ENCODE data around the gene CHCHD2. TPM values are rescaled to one million over a fixed set of nuclear protein-coding genes. Genes with fewer than 3 reads are reported as not detected.
"Not testable (repeated sequence)": the region's sequence is repeated elsewhere in the genome, so short reads cannot be mapped to it uniquely, and the experiment has no call there.

CHCHD2 gene
- polyA plus RNA-seq, 1 donor, result 342 TPM

- no CpG with 5 or more reads among the region's 3 CpGs for WGBS (ENCODE audit: insufficient coverage, low lambda C conversion rate)
- Histone ChIP-seq H3K9me3 (ENCODE audit: control insufficient read depth, low read depth, low read length) (no peaks in the 10 kb centered on the region), H3K4me3 (ENCODE audit: low read length) (no peak overlapping the region), H3K4me1 (ENCODE audit: control insufficient read depth, insufficient read depth, low read length) (no peaks in the 10 kb centered on the region), H3K27me3 (ENCODE audit: control insufficient read depth, insufficient read depth, low read length) (no peaks in the 10 kb centered on the region), H3K27ac (ENCODE audit: low read length) (no peak overlapping the region), H3K36me3 (ENCODE audit: control insufficient read depth, insufficient read depth, low read length) (peaks cover 11% of the 10 kb centered on the region)
- DNase-seq, result no peak
These were observed 14.7 kb downstream of the CHCHD2 start for GRCh38 chr7:56091591-56091990.

- no peak for DNase-seq
- no CpG with 5 or more reads among the region's 16 CpGs for WGBS (ENCODE audit: insufficient coverage, low lambda C conversion rate)
- Histone ChIP-seq H3K9me3 (ENCODE audit: control insufficient read depth, low read depth, low read length) (no peaks in the 10 kb centered on the region), H3K4me3 (ENCODE audit: low read length) (no peak overlapping the region), H3K27me3 (ENCODE audit: control insufficient read depth, insufficient read depth, low read length) (no peaks in the 10 kb centered on the region), H3K27ac (ENCODE audit: low read length) (no peak overlapping the region), H3K4me1 (ENCODE audit: control insufficient read depth, insufficient read depth, low read length) (no peaks in the 10 kb centered on the region), H3K36me3 (ENCODE audit: control insufficient read depth, insufficient read depth, low read length) (peaks cover 21% of the 10 kb centered on the region)
These were observed 18.8 kb downstream of the CHCHD2 start for GRCh38 chr7:56087445-56087844.

- no peaks in the 10 kb centered on the region for H3K9me3 ChIP-seq (ENCODE audit: control insufficient read depth, low read depth, low read length)
- H3K27ac ChIP-seq (ENCODE audit: low read length), result no peak overlapping the region
- peaks cover 23% of the 10 kb centered on the region for H3K36me3 ChIP-seq (ENCODE audit: control insufficient read depth, insufficient read depth, low read length)
- H3K4me1 ChIP-seq (ENCODE audit: control insufficient read depth, insufficient read depth, low read length), result no peaks in the 10 kb centered on the region
- no peak for DNase-seq
- no CpG with 5 or more reads among the region's 7 CpGs for WGBS (ENCODE audit: insufficient coverage, low lambda C conversion rate)
- H3K4me3 ChIP-seq (ENCODE audit: low read length), result no peak overlapping the region
- H3K27me3 ChIP-seq (ENCODE audit: control insufficient read depth, insufficient read depth, low read length), result no peaks in the 10 kb centered on the region
These were observed 19.5 kb downstream of the CHCHD2 start for GRCh38 chr7:56086761-56087160.

- no CpG with 5 or more reads among the region's 13 CpGs for WGBS (ENCODE audit: insufficient coverage, low lambda C conversion rate)
- H3K9me3 ChIP-seq (ENCODE audit: control insufficient read depth, low read depth, low read length), result no peaks in the 10 kb centered on the region
- no peaks in the 10 kb centered on the region for H3K4me1 ChIP-seq (ENCODE audit: control insufficient read depth, insufficient read depth, low read length)
- no peak for DNase-seq
- no peaks in the 10 kb centered on the region for H3K27me3 ChIP-seq (ENCODE audit: control insufficient read depth, insufficient read depth, low read length)
- H3K36me3 ChIP-seq (ENCODE audit: control insufficient read depth, insufficient read depth, low read length), result peaks cover 45% of the 10 kb centered on the region
- H3K27ac ChIP-seq (ENCODE audit: low read length), result no peak overlapping the region
- no peak overlapping the region for H3K4me3 ChIP-seq (ENCODE audit: low read length)
These were observed 23.0 kb downstream of the CHCHD2 start for GRCh38 chr7:56083150-56083785.

- Histone ChIP-seq H3K4me3 (ENCODE audit: low read length) (no peak overlapping the region), H3K4me1 (ENCODE audit: control insufficient read depth, insufficient read depth, low read length) (no peaks in the 10 kb centered on the region), H3K9me3 (ENCODE audit: control insufficient read depth, low read depth, low read length) (no peaks in the 10 kb centered on the region), H3K27me3 (ENCODE audit: control insufficient read depth, insufficient read depth, low read length) (no peaks in the 10 kb centered on the region), H3K36me3 (ENCODE audit: control insufficient read depth, insufficient read depth, low read length) (peaks cover 49% of the 10 kb centered on the region), H3K27ac (ENCODE audit: low read length) (no peak overlapping the region)
- DNase-seq, result no peak
- no CpG with 5 or more reads among the region's 29 CpGs for WGBS (ENCODE audit: insufficient coverage, low lambda C conversion rate)
These were observed 24.5 kb downstream of the CHCHD2 start for GRCh38 chr7:56081626-56082340.

- not testable (repeated sequence) for H3K9me3 ChIP-seq (ENCODE audit: control insufficient read depth, low read depth, low read length); H3K27me3 ChIP-seq (ENCODE audit: control insufficient read depth, insufficient read depth, low read length); DNase-seq; H3K4me1 ChIP-seq (ENCODE audit: control insufficient read depth, insufficient read depth, low read length); H3K27ac ChIP-seq (ENCODE audit: low read length); H3K4me3 ChIP-seq (ENCODE audit: low read length)
- H3K36me3 ChIP-seq (ENCODE audit: control insufficient read depth, insufficient read depth, low read length), result peaks cover 52% of the 10 kb centered on the region
- no CpG with 5 or more reads among the region's 28 CpGs for WGBS (ENCODE audit: insufficient coverage, low lambda C conversion rate)
These were observed 25.4 kb downstream of the CHCHD2 start for GRCh38 chr7:56080726-56081435.

GRCh38 chr7:56079450-56080185 lies 26.7 kb downstream of the CHCHD2 start:
- peaks cover 49% of the 10 kb centered on the region for H3K36me3 ChIP-seq (ENCODE audit: control insufficient read depth, insufficient read depth, low read length)
- peak in 1 of 2 donors; percentile 25 for DNase-seq

GRCh38 chr7:56078196-56078595 lies 28.1 kb downstream of the CHCHD2 start:
- Histone ChIP-seq H3K9me3 (ENCODE audit: control insufficient read depth, low read depth, low read length) (no peaks in the 10 kb centered on the region), H3K27ac (ENCODE audit: low read length) (no peak overlapping the region), H3K36me3 (ENCODE audit: control insufficient read depth, insufficient read depth, low read length) (peaks cover 43% of the 10 kb centered on the region), H3K4me3 (ENCODE audit: low read length) (no peak overlapping the region), H3K4me1 (ENCODE audit: control insufficient read depth, insufficient read depth, low read length) (peaks cover 3% of the 10 kb centered on the region), H3K27me3 (ENCODE audit: control insufficient read depth, insufficient read depth, low read length) (no peaks in the 10 kb centered on the region)
- WGBS (ENCODE audit: insufficient coverage, low lambda C conversion rate), result no CpG with 5 or more reads among the region's 16 CpGs
- no peak for DNase-seq

More at GRCh38 chr7:56079450-56080185, 26.7 kb downstream of the CHCHD2 start:
- no peaks in the 10 kb centered on the region for H3K27me3 ChIP-seq (ENCODE audit: control insufficient read depth, insufficient read depth, low read length)
- no peak overlapping the region for H3K27ac ChIP-seq (ENCODE audit: low read length)
- H3K4me1 ChIP-seq (ENCODE audit: control insufficient read depth, insufficient read depth, low read length), result no peaks in the 10 kb centered on the region
- WGBS (ENCODE audit: insufficient coverage, low lambda C conversion rate), result no CpG with 5 or more reads among the region's 12 CpGs
- no peaks in the 10 kb centered on the region for H3K9me3 ChIP-seq (ENCODE audit: control insufficient read depth, low read depth, low read length)
- H3K4me3 ChIP-seq (ENCODE audit: low read length), result no peak overlapping the region

GRCh38 chr7:56077681-56078080 lies 28.6 kb downstream of the CHCHD2 start:
- Histone ChIP-seq H3K27ac (ENCODE audit: low read length) (no peak overlapping the region), H3K4me3 (ENCODE audit: low read length) (no peak overlapping the region), H3K27me3 (ENCODE audit: control insufficient read depth, insufficient read depth, low read length) (no peaks in the 10 kb centered on the region), H3K4me1 (ENCODE audit: control insufficient read depth, insufficient read depth, low read length) (peaks cover 3% of the 10 kb centered on the region), H3K9me3 (ENCODE audit: control insufficient read depth, low read depth, low read length) (no peaks in the 10 kb centered on the region), H3K36me3 (ENCODE audit: control insufficient read depth, insufficient read depth, low read length) (peaks cover 49% of the 10 kb centered on the region)
- no CpG with 5 or more reads among the region's 3 CpGs for WGBS (ENCODE audit: insufficient coverage, low lambda C conversion rate)
- no peak for DNase-seq

- Histone ChIP-seq H3K4me3 (ENCODE audit: low read length) (no peak overlapping the region), H3K4me1 (ENCODE audit: control insufficient read depth, insufficient read depth, low read length) (peaks cover 3% of the 10 kb centered on the region), H3K27ac (ENCODE audit: low read length) (peak overlapping the region; percentile 19), H3K36me3 (ENCODE audit: control insufficient read depth, insufficient read depth, low read length) (peaks cover 48% of the 10 kb centered on the region), H3K9me3 (ENCODE audit: control insufficient read depth, low read depth, low read length) (no peaks in the 10 kb centered on the region), H3K27me3 (ENCODE audit: control insufficient read depth, insufficient read depth, low read length) (no peaks in the 10 kb centered on the region)
- WGBS (ENCODE audit: insufficient coverage, low lambda C conversion rate), result no CpG with 5 or more reads among the region's 19 CpGs
- DNase-seq, result peak; percentile 76 to 84
These were observed 31.9 kb downstream of the CHCHD2 start for GRCh38 chr7:56074371-56074791.

Data from large intestine (tissue), 3 donors.